Hematopoietic multipotent progenitor cell treated with erythropoietin and hydrocortisone succinate and interleukin-3 and kit ligand, for 17 days (in vitro differentiated cells): ENCODE results near the gene DNAJB12.
"Not testable (repeated sequence)": the region's sequence is repeated elsewhere in the genome, so short reads cannot be mapped to it uniquely, and the experiment has no call there.

ENCODE experiments used
- DNase-seq: peaks from one replicate; pipeline ENCODE4 v3.0.0-alpha.2; 2015; ENCODE audit warnings: low spot score

Gene DNAJB12

DNA sequence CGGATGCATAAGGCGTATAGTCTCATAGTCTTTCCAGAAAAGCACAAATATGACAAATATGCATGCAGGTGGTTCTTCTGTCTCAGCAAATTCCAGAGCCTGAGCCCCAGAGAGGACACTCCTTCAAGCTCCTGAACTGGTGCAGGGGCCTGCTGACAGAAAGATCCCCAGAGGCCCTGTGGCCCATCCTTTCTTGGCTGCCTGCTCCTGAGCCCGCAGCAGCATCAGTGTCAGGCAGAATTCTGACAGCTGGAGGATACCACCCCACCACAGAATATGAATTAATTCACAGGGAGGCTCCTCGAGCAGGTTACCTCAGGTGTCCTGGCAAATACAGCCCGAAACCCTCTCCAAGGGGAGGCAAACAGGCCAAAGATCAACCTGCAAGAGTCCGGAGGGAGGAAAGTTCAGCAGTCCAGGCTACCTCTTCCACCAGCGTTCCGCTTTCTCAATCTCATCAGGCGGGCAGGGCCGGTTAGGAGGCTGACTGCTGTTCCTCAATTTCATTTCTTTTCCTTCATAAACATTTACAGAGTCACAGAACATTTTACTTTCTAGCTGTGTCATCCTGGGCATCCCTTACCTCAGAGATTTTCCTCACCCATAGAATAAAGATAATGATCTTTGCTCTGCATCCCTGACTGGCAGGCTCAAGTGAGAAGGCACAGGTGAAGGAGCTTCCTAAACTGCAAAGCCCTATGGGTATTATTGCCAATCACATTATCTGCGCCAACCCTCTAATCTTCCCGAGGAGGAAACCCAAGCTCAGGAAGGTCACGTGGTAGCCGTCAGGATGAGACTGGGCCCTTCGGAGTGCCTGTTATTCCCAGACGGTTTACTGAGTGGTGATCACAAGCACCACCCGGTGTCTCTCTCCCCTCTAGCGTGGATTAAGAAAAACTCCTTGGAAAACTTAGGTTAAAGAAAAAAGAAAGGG, 1.4 kb downstream of the DNAJB12 start:
- DNase-seq: peak; percentile 86

DNA sequence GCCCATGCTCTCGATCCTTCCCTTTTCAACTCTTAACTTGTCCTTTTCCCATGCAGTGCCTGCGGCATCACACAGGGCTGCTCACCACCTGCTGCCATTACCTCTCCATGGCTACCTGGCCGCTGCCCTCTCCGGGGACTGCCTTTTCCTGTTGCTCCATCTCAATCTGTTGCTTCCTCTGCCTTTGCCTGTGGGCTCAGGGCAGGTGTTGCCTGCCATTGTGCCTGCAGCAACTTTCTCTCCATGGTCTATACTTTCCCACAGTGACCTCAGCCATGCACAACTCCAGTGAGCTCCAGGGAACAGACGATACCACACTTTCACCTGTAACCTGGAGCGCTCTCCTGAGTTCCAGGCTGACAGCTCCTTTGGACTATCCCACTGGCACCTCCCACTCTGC, 3.2 kb downstream of the DNAJB12 start:
- DNase-seq: no peak

- peak; percentile 30 for DNase-seq
These were observed 5.3 kb downstream of the DNAJB12 start for GRCh38 chr10:72349438-72349837.

DNA sequence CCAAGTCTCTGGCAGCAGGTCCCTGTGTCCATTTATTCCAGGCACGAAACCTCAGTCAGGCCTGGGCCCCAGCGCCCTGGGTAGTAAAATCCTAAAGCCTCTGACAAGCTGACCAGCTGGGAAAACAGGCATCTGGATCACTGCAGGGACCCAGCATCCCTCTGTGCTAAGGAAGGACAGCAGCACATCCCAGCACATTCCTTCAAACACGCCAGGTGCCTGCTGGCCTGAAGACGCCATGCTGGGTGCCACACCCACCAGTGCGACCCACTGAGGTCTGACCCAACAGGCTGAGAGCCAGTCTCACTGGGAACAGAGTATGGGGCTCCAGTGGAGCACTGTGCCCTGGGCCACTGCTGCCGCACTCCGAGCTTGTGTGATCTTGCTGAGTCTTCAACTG, 6.4 kb downstream of the DNAJB12 start:
- no peak for DNase-seq

- not testable (repeated sequence) for DNase-seq
These were observed 8.6 kb downstream of the DNAJB12 start for GRCh38 chr10:72346117-72346516.

DNA sequence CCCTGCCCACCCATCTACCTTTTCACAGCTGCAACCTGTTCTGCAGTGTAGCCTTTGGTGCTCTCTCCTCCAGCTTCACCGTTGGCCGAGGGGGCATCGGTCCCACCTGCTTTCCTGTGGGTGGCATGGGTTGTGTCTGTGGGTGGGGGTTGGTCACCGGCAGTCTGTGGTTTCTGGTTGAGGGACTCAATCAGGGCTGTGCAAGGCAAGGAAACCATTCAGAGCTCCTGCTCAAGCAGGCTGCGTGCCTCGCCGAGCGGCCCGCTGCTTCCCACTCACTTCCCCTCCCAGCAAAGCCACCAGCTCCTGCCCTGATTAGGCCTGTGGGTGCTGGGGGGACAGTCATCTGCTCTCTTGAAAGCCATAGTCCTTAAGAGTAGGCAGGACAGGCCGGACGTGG, 9.8 kb downstream of the DNAJB12 start:
- no peak for DNase-seq

GRCh38 chr10:72342911-72343310, 11.8 kb downstream of the DNAJB12 start:
- no peak for DNase-seq

GRCh38 chr10:72340510-72341261, 14.0 kb downstream of the DNAJB12 start:
- peak; percentile 81 for DNase-seq

DNA sequence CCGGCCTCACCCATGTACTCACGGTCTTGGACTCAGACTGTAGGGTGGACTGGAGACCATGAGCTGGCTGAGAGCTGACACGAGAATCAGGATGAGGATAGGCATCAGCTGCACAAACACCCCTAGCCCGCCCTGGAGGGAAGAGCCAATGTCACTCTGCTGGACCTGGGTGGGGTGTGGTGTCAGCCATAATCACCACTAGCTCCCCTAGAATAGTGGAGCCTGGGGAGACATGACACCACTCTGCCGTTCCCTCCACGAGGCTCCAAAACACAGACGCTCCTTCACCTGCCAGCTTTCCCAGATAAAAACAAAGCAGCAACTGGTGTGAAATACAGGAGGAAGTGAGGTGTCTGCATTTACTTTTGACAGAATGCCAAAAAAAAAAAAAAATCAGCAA, 16.5 kb downstream of the DNAJB12 start:
- DNase-seq: no peak

DNA sequence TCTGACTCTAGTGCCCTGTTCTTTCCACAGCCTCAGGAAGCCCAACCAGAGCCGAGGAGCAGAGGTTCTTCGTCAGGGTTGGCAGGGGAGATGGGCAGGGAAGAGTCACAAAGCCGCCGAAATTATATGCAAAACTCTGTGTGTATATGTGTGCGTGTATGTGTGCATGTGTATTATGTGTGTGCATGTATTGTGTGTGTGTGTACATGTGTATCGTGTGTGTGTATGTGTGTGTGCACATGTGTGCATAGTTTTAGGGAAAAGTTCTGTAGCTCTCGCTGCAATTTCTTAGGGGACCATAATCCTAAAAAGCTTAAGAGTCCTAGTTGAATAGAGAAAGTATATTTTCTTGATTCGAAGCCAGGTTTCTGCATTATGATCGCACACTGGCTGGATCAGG, 17.0 kb downstream of the DNAJB12 start:
- no peak for DNase-seq

GRCh38 chr10:72337039-72337629, 17.6 kb downstream of the DNAJB12 start:
- peak; percentile 87 for DNase-seq

- DNase-seq: no peak
These were observed 18.3 kb downstream of the DNAJB12 start for GRCh38 chr10:72336259-72337038.

DNA sequence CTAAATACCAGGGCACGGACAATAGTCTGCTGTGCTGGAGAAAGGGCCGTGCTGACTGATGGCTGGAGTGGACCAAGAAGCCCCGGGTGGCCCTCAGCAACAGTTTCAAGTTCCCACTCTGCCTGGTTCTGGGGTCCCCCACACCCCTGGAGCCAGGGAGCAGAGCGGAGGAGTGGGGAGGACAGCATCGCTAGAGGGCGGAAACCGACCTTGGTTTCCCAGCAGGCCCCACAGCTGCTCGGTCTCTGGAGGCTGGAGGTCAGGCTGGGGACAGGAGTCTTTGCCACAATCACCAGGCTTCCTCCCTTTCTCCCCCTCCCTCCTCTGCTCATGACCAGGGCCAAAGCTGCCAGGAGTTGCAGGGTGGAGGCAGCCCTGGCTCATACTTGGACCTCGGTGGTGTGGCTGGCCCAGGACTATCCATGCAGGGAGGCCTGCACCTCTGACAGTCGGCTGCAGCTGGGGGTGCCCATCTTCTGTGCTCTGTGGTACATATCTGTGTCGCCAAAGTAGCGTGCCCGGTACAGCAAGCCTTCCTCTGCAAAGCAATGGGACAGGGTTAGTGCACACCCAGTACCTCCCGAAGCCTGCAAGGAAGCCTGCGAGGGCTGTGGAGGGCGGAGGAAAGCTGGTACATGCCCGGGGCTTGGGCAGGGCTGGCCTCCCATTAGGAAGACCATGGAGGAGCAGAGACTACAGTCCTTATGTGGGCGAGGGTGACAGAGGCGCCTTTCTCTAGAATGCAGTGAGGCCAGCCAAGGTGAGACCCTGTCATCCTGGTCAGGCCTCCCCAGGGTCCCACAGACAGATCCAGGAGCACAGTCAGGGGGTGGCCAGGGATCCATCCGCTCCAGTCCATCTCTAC, 19.1 kb downstream of the DNAJB12 start:
- DNase-seq: no peak

- DNase-seq: no peak
These were observed 19.8 kb downstream of the DNAJB12 start for GRCh38 chr10:72334825-72335393.

- DNase-seq: no peak
These were observed 20.4 kb downstream of the DNAJB12 start for GRCh38 chr10:72334196-72334824.

DNA sequence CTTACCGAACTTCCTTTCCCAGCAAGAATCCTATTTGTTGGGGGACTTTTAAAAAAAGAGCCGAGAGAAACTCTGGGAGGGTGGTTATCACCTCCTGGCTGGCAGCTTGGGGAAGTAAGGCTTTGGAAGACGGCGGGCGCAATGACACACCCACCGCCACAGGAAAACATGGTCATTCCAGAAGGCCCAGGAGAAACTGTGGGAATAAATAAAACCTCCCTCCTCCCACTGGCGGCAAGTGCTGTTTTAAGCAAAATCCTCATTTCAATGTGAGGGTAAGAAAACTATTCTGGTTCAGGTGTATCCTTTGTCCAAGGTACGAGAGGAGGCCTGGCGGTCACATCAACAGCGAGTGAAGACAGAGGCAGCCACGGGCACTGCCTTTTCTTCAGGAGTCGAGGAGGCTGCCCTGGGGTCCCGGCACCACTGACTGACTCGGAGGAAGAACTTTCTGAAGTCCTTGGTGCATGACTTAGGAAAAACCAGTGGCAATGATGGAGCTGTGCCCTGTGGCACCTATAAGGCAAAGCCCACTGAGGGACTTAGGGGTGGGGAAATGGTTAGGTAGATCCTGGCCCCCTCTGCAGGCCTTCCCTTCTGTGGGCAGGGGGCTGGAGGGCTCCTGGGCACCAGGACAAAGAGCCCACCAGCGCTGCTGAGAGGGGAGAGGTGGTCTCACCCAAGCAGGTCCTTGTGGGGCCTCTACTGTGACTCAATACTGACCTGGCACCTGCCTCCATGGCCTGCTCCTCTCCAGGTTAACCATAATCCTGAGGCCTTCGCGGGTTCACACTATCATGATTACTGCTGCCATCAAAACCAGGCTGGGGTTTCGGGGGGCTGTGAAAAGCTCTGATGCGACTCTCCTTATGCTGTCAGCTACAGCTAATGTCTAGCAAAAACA, 21.4 kb downstream of the DNAJB12 start:
- DNase-seq: no peak

GRCh38 chr10:72332423-72333111, 22.2 kb downstream of the DNAJB12 start:
- no peak for DNase-seq
